ENCODE results near the gene MYH16. TPM values are rescaled to one million over a fixed set of nuclear protein-coding genes. Genes with fewer than 3 reads are reported as not detected.
"Not testable (repeated sequence)": the region's sequence is repeated elsewhere in the genome, so short reads cannot be mapped to it uniquely, and the experiment has no call there.

Gene MYH16
- total and polyA plus RNA-seq, 2 donors (not counting 1 experiment from before 2014, with no cell fraction given), result not detected

GRCh38 chr7:99268577-99268908, 4.1 kb upstream of the MYH16 start:
- Histone ChIP-seq H3K9me3 (ENCODE audit: control insufficient read depth, insufficient read depth, low read depth, low read length) (no peaks in the 10 kb centered on the region), H3K79me2 (ENCODE audit: control insufficient read depth, insufficient read depth, low read length) (no peaks in the 10 kb centered on the region), H3K27me3 (ENCODE audit: control insufficient read depth, insufficient read depth, low read length) (no peaks in the 10 kb centered on the region), H3K27ac (ENCODE audit: insufficient read depth, low read length) (no peak overlapping the region), H2AFZ (ENCODE audit: low read length) (no peak overlapping the region), H3K4me3 (replicated peaks in 1 of 4; ENCODE audit: control extremely low read depth in 1 of 4, insufficient read depth in 1 of 4, low read depth in 3 of 4, low read length in 4 of 4) (no peak overlapping the region), H3K4me1 (ENCODE audit: control insufficient read depth, extremely low read depth, insufficient read depth, low read length) (peaks cover 8% of the 10 kb centered on the region), H4K20me1 (ENCODE audit: control insufficient read depth, extremely low read depth, insufficient read depth, low read length) (no peaks in the 10 kb centered on the region), H3K36me3 (ENCODE audit: control insufficient read depth, insufficient read depth, low read length) (no peaks in the 10 kb centered on the region), H3K9ac (ENCODE audit: insufficient read depth, low read length) (no peak overlapping the region), H3K4me2 (ENCODE audit: extremely low read depth, insufficient read depth, low read length) (no peak overlapping the region)
- TF ChIP-seq EZH2 (IDR thresholded peaks at IDR 0.05; ENCODE audit: low read length, missing control alignments) (no peak), CTCF (conservative IDR thresholded peaks at IDR 0.05 in 1 of 2, IDR thresholded peaks at IDR 0.05 in 1 of 2; ENCODE audit: low read depth in 1 of 2, low read length in 2 of 2) (no peak)
- no peak for DNase-seq (ENCODE audit: low read depth in 2 of 2)

GRCh38 chr7:99270702-99271101, 1.9 kb upstream of the MYH16 start:
- no peaks in the 10 kb centered on the region for H4K20me1 ChIP-seq (ENCODE audit: control insufficient read depth, extremely low read depth, insufficient read depth, low read length)
- TF ChIP-seq CTCF (conservative IDR thresholded peaks at IDR 0.05 in 1 of 2, IDR thresholded peaks at IDR 0.05 in 1 of 2; ENCODE audit: low read depth in 1 of 2, low read length in 2 of 2) (no peak), EZH2 (IDR thresholded peaks at IDR 0.05; ENCODE audit: low read length, missing control alignments) (no peak)
- H3K4me1 ChIP-seq (ENCODE audit: control insufficient read depth, extremely low read depth, insufficient read depth, low read length), result peaks cover 13% of the 10 kb centered on the region
- no peaks in the 10 kb centered on the region for H3K27me3 ChIP-seq (ENCODE audit: control insufficient read depth, insufficient read depth, low read length)
- no peaks in the 10 kb centered on the region for H3K9me3 ChIP-seq (ENCODE audit: control insufficient read depth, insufficient read depth, low read depth, low read length)
- H3K4me3 ChIP-seq (replicated peaks in 1 of 4; ENCODE audit: control extremely low read depth in 1 of 4, insufficient read depth in 1 of 4, low read depth in 3 of 4, low read length in 4 of 4), result no peak overlapping the region
- no peak overlapping the region for H3K27ac ChIP-seq (ENCODE audit: insufficient read depth, low read length)
- no peak overlapping the region for H2AFZ ChIP-seq (ENCODE audit: low read length)
- H3K4me2 ChIP-seq (ENCODE audit: extremely low read depth, insufficient read depth, low read length), result no peak overlapping the region
- no peak for DNase-seq (ENCODE audit: low read depth in 2 of 2)
- H3K79me2 ChIP-seq (ENCODE audit: control insufficient read depth, insufficient read depth, low read length), result no peaks in the 10 kb centered on the region
- no peaks in the 10 kb centered on the region for H3K36me3 ChIP-seq (ENCODE audit: control insufficient read depth, insufficient read depth, low read length)
- H3K9ac ChIP-seq (ENCODE audit: insufficient read depth, low read length), result no peak overlapping the region

GRCh38 chr7:99273561-99273960, 922 bp downstream of the MYH16 start:
- not testable (repeated sequence) for H4K20me1 ChIP-seq (ENCODE audit: control insufficient read depth, extremely low read depth, insufficient read depth, low read length); H3K79me2 ChIP-seq (ENCODE audit: control insufficient read depth, insufficient read depth, low read length); DNase-seq (ENCODE audit: low read depth in 2 of 2); H3K4me2 ChIP-seq (ENCODE audit: extremely low read depth, insufficient read depth, low read length); H3K4me3 ChIP-seq (replicated peaks in 1 of 4; ENCODE audit: control extremely low read depth in 1 of 4, insufficient read depth in 1 of 4, low read depth in 3 of 4, low read length in 4 of 4); H3K36me3 ChIP-seq (ENCODE audit: control insufficient read depth, insufficient read depth, low read length); H3K4me1 ChIP-seq (ENCODE audit: control insufficient read depth, extremely low read depth, insufficient read depth, low read length); H3K27me3 ChIP-seq (ENCODE audit: control insufficient read depth, insufficient read depth, low read length); H2AFZ ChIP-seq (ENCODE audit: low read length); H3K9ac ChIP-seq (ENCODE audit: insufficient read depth, low read length); H3K27ac ChIP-seq (ENCODE audit: insufficient read depth, low read length); H3K9me3 ChIP-seq (ENCODE audit: control insufficient read depth, insufficient read depth, low read depth, low read length)

GRCh38 chr7:99274908-99275307, 2.3 kb downstream of the MYH16 start:
- H4K20me1 ChIP-seq (ENCODE audit: control insufficient read depth, extremely low read depth, insufficient read depth, low read length); H3K79me2 ChIP-seq (ENCODE audit: control insufficient read depth, insufficient read depth, low read length); H3K4me3 ChIP-seq (replicated peaks in 1 of 4; ENCODE audit: control extremely low read depth in 1 of 4, insufficient read depth in 1 of 4, low read depth in 3 of 4, low read length in 4 of 4); H3K9ac ChIP-seq (ENCODE audit: insufficient read depth, low read length); H3K36me3 ChIP-seq (ENCODE audit: control insufficient read depth, insufficient read depth, low read length); H3K4me1 ChIP-seq (ENCODE audit: control insufficient read depth, extremely low read depth, insufficient read depth, low read length); H3K27ac ChIP-seq (ENCODE audit: insufficient read depth, low read length); H2AFZ ChIP-seq (ENCODE audit: low read length); H3K27me3 ChIP-seq (ENCODE audit: control insufficient read depth, insufficient read depth, low read length); DNase-seq (ENCODE audit: low read depth in 2 of 2); H3K9me3 ChIP-seq (ENCODE audit: control insufficient read depth, insufficient read depth, low read depth, low read length); H3K4me2 ChIP-seq (ENCODE audit: extremely low read depth, insufficient read depth, low read length): not testable (repeated sequence)

Data from fibroblast of lung (primary cell).